ENCODE results near the gene IFITM5. TPM values are rescaled to one million over a fixed set of nuclear protein-coding genes. Genes with fewer than 3 reads are reported as not detected.
"Not testable (repeated sequence)": the region's sequence is repeated elsewhere in the genome, so short reads cannot be mapped to it uniquely, and the experiment has no call there.

The IFITM5 gene
- total RNA-seq, result not detected

DNA sequence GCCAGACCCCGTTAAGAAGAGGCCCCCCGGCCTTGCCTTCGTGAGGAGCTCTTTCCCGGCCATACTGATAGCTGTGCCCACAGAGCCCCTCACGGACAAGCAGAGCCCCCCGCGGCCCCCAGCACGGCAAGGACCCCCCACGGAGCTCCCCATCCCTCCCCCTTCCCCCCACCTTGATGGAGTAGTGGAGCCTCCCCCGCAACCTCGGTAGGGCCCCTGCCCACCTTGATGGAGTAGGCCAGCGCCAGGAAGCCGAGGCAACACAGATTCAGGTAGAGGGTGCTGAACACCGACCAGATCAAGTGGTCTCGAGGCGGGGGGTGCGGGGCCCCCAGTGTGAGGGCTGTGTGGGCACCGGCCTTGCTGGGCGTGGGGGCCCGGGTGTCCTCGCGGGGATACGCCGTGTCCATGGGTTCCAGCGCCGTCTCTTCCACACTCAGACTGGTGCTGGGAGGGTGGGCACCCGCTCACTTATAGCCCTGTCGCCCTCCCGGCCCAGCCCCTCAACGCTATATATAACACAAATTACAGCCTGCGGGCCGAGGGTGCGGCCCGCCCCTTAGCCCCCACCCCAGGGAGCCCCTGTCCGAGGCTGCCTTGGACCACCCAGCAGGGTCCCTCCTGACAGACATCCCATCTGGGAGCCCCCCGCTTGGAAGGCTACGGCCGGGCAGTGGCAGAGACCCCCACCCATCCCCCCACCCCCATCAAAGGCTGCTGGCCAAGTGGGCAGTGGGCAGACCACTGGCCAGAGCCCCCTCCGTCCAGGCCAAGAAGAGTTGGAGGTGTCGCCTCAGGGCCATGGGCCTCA is at the start of gene IFITM5:
TSS of gene IFITM5 (minus strand) at position 446 of the 811 bp plus-strand sequence. CDS start at position 410, 36 bp downstream.
- ATAC-seq, result no peak
- intact Hi-C loops (cut with DNase I), result loop anchor here (5.0 kb wide), 1 partner anchor 63 kb away; no protein-coding TSS in a partner anchor
- no peak for DNase-seq (ENCODE audit: low spot score)

DNA sequence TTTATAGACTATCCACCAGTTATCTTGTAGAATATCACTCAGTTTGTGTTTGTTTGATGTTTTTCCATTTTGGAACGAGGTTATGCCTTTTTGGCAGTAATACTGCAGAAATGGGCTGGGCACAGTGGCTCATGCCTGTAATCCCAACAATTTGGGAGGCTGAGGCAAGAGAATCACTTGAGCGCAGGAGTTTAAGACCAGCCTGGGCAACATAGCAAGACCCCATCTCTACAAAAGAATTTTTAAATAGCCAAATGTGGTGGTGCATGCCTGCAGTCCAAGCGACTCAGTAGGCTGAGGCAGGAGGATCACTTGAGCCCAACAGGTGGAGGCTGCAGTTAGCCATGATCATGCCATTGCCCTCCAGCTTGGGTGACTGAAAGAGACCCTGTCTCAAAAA is 47.2 kb upstream of the IFITM5 start:
- intact Hi-C loops (cut with DNase I), result no loop called here
- ATAC-seq (no peak), DNase-seq (ENCODE audit: low spot score) (peak; percentile 17)

DNA sequence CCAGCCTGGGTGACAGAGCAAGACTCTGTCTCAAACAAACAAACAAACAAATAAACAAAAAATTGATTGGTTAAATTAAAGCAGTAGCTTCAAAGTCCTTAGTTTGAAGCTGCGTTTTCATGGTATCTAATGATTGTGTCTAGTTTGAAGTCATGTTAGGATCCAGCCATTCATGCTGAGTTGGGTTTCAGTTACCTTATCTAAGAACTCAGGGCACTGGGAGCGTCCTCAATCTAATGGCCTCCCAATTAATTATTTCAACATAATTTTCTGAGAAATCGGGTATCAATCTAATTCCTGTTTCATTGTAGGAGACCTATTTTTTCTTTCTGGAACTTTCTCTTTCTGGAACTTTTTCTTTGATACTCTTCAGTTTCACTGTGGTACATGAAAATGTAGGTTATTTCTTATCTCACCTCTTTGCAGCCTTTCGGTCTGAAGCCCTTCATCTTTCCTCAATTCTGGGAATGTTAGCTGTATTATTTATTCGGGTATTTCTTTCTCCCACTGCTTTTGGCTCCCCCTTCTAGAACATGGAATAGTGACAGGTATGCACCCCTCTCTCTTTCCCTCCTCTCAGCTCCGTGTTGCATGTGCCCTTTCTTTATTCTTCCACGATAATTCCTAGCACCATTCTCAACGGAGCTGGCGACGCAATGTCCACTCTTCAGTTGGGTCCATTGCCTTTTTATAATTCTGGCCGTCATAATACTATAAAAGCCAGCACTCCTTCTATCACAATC is 45.7 kb upstream of the IFITM5 start:
- intact Hi-C loops (cut with DNase I), result no loop called here
- DNase-seq (ENCODE audit: low spot score), result peak; percentile 2
- no peak for ATAC-seq

DNA sequence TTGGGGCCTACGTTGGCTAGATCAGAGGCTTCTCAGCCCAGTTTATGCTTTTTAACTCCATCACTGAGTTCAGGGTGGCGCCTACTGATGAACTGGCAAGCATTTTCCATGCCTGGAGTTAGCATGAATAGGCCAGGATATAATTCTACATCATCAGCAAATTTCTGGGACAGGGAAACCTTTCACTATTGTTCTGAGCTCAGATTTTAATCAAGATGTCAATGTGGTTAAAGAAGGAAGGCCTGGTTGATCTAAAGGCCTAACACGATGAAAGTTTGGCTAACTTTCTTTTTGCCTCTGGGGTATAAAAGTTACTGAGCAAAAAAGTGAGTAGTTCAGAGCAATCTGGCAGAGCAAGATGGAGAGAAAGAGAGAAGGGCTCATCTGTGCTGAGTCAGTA is 43.0 kb upstream of the IFITM5 start:
- peak; percentile 38 for DNase-seq (ENCODE audit: low spot score)
- intact Hi-C loops (cut with DNase I), result no loop called here
- ATAC-seq, result peak; percentile 71

DNA sequence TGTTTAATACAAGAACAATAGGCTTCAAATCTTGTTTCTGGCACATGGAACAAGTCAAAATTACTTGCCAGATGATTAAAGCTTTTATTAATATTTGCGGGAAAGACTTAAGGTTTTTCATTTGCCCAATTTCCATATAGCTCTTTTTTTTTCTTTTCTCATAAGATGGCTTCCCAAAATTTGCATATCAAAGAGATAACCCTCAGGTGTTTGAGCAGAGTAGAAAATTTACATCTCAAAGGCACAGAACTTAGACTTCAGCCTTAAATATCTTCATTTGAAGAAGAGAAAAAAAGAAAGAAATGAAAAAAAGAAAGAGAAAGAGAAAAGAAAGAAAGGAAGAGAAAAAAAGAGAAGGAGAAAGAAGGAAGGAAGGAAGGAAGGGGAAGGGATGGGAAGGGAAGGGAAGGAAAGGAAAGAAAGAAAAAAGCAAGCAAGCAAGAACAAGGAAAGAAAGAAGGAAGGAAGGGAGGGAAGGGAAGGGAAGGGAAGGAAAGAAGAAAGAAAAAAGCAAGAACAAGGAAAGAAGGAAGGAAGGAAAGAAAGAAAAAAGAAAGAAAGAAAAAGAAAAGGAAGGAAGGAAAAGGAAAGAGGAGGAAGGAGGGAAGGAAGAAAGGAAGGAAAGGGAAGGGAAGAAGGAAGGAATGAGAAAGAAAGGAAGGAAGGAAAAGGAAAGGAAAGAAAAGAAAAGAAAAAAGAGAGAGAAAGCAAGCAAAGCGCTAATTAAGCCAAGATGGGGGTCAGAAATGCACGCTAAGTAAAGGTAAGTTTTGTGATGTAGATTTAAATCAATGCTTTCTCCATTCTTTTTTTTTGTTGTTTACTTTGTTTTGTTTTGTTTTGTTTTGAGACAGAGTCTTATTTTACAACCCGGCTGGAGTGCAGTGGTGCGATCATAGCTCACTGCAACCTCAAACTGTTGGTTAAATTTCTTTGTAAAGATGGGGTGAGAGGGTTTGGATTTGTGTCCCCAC is 41.5 kb upstream of the IFITM5 start:
- intact Hi-C loops (cut with DNase I), result no loop called here
- peak; percentile 3 for DNase-seq (ENCODE audit: low spot score)
- ATAC-seq, result no peak

DNA sequence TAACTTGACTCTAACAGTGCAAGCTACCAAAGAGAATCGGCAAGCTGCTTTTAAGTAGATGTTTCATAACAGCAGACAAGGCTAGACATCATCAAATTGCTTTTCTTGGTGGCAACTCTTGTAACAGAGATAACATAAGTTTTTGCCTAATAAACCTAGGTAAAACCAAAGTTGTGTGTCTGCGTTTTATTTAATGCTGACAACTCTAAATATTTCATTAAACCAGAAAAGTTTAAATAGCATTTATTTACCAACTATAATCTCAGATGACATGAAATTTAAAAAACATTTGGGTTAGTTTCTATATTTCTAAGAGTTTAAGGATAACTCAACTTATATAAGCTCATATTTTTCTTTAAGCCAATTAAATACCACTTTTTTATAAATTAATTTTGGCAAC is 40.6 kb upstream of the IFITM5 start:
- intact Hi-C loops (cut with DNase I), result no loop called here
- DNase-seq (ENCODE audit: low spot score) (no peak), ATAC-seq (no peak)

DNA sequence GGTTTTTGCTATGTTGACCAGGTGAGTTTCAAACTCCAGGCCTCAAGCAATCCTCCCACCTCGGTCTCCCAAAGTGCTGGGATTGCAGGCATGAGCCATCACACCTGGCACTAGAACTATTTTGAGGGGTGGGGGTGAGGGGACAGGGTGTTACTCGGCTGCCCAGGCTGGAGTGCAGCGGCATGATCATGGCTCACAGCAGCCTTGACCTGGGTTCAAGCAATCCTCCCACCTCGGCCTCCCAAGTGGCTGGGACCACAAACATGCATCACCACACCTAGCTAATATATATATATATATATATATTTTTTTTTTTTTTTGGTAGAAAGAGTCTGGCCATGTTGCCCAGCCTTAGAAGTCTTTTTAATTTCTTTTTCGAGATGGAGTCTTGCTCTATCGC is 38.4 kb upstream of the IFITM5 start:
- intact Hi-C loops (cut with DNase I), result no loop called here
- DNase-seq (ENCODE audit: low spot score), result peak; percentile 53
- ATAC-seq, result no peak

DNA sequence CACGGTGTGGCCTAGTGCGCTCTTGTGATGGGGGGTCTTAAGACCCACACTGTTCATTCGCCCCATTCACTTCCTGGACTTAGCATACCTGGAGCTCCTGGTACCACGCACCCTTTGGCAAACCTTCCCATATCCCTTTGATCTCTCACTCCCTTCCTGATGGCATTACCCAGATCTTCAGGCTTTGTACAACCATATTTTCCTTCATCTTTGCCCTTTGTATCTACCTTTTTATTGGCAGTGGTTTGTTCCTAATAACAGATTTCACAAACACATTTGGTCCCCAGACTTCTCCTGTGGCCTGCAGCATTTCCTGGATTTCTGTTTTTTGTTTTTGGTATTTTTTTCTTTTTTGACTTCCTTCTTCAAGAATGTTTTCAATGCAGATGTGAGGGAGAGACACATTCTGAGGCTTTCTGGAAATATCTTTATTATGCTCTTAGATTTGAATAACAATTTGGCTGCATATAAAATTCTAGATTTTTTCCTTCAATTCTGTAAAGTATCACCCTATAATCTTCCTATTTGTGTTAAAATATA is 37.4 kb upstream of the IFITM5 start:
- DNase-seq (ENCODE audit: low spot score), result peak; percentile 28
- intact Hi-C loops (cut with DNase I), result no loop called here
- ATAC-seq, result peak; percentile 19

DNA sequence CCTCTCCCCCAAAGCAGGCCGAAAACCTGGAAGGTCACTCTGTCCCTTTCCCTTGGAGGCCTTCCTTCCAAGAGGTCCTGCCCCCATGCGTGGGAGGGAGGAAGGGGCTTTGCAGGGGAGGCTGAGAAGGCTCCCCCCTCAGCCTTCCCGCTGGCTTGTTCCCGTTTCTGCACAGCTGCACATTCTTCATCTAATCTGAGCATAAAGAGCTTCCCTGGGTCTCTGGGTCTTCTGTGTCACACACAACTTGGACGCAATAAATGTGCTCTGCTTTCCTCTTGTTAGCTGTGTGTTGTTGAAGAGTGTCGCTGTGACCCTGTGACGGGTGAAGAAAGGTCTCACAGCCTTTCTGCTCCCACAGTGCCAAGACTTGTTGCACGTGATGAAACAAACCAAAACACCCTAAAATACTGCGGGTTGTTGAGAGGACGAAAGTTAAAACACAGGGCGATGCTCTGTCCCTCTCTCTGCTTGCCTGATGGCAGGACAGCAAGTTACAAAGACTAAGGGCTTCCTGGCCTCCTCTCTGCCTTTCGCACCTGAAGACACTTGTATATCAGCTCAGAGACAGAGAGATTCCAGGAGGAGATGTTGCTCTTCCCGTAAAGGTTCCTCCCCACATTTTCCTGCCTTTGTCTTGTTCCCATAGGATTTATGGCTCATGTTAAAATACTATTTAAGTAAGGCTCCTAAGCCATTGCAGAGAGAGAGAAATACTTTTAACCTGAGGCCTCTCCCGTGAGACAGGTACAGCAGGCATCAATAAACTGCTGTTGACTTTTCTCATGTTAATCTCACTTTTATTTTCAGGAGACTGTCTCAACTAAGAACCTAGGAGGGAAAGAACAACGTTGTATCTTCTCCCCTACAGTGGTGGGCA is 36.7 kb upstream of the IFITM5 start:
- DNase-seq (ENCODE audit: low spot score) (peak; percentile 78), ATAC-seq (peak; percentile 89)
- intact Hi-C loops (cut with DNase I), result no loop called here

DNA sequence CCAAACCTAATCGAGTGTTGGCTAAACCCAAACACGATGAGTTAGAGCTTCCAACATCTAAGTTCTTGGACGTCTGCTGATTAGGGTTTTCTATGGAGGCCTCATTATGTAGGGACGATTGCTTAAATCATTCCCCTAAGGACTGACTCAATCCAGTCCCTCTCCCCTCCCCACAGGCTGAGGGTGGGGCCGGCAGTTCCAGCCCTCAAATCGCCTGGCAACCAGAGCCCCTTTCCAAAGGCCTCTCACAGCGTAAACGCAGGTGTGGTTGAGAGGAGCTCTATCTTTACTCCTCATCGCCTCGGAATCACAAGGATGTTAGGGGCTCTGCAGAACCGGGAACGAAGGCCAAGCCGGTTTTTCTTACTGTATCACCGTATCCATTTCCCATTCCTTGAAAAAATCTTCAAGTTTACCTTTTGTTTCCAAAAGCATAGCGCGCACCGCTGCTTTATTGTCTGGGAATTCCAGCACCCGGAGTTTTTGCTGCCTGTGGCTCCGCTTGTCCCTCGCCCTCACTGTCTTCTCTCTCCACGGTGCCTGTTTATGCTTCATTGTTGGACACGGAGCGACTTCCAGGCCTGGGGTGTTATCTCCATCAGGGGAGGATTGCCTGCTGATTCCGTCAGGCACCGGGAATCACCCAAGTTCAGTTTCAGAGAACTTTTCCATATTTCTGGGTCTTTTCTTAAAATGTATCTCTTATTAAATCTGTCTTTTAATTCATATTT is 35.1 kb upstream of the IFITM5 start:
- no peak for ATAC-seq
- DNase-seq (ENCODE audit: low spot score), result peak; percentile 57
- intact Hi-C loops (cut with DNase I), result no loop called here

DNA sequence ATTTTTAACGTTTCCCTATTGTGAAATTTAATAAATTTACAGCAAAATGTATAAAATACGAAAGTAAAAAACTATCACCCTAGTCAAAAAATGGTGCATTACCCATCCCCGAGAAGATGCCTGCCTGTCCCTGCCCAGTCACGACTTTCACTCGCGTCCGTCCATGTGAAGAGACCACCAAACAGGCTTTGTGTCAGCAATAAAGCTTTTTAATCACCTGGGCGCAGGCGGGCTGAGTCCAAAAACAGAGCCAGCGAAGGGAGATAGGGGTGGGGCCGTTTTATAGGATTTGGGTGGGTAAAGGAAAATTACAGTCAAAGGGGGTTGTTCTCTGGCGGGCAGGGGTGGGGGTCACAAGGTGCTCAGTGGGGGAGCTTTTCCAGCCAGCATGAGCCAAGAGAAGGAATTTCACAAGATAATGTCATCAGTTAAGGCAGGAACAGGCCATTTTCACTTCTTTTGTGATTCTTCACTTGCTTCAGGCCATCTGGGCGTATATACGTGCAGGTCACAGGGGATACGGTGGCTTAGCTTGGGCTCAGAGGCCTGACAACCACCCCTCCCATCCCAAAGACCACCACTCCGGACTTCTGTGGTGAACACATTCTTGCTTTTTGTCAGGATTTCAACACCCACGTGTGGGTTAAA is 34.4 kb upstream of the IFITM5 start:
- intact Hi-C loops (cut with DNase I); ATAC-seq: not testable (repeated sequence)
- DNase-seq (ENCODE audit: low spot score), result peak; percentile 51

DNA sequence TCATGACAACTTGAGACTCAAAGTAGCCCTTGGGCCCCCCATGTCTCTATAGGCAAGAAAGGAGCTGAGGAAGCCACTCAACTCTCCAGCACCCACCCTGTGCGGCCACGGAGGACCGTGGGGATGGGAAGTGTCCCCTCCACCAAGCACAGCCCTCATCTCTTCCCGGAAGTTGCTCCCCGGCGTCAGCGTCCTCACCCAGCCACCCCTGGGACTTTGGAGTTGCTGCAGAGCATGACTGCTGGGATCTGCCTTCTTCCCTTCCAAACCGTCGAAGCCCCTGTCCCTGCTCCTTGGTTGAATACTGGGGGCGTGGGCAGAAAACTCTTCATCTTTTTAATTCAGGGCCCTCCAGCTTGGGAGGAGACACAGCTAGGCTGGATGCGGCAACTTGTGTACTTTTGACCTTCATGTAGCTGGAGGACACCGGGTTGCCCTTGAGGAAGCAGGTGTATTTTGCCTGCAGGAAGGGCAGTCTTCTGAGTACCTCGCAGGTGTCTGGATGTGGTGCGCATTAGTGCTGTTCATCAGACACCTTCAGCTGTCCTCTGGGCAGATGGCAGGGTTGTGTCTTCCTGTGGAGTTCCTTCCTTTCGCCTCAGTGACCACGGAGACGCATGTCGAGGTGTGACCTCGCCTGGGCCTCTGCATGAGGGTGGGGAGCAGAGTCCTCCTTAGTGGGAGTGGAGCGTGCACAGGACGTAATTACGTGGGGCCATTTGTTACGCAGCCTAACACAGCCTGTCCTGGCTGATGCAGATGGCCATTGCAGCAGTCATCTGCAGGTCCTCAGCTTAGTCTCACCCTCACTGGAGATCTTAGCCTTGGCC is 33.5 kb upstream of the IFITM5 start:
- ATAC-seq (no peak), DNase-seq (ENCODE audit: low spot score) (peak; percentile 54)
- intact Hi-C loops (cut with DNase I), result no loop called here

DNA sequence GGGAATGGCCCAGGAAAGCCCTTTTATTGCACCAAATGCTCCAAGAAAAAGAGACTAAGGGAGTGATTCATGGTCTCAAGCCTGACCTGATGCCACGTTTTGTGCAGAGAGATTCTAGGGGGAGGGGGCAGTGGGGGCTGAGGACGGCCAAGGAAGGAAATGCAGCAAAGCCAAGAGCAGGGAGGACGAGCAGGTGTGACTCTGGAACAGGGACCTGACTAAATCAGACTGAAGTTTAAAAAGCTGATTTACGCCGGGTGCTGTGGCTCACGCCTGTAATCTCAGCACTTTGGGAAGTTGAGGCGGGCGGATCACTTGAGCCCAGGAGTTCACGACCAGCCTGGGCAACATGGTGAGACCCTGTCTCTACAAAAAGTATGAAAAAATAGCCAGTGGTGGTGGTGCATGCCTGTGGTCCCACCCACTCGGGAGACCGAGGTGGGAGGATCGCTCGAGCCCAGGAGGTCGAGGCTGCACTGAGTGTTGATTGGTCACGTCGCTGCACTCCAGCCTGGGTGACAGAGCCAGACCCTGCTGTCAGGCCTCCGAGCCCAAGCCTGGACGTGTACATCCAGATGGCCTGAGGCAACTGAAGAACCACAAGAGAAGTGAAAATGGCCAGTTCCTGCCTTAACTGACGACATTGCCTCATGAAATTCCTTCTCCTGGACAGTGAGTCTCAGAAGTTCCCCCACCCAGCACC is 32.2 kb upstream of the IFITM5 start:
- ATAC-seq, result no peak
- DNase-seq (ENCODE audit: low spot score), result peak; percentile 53
- intact Hi-C loops (cut with DNase I), result no loop called here

DNA sequence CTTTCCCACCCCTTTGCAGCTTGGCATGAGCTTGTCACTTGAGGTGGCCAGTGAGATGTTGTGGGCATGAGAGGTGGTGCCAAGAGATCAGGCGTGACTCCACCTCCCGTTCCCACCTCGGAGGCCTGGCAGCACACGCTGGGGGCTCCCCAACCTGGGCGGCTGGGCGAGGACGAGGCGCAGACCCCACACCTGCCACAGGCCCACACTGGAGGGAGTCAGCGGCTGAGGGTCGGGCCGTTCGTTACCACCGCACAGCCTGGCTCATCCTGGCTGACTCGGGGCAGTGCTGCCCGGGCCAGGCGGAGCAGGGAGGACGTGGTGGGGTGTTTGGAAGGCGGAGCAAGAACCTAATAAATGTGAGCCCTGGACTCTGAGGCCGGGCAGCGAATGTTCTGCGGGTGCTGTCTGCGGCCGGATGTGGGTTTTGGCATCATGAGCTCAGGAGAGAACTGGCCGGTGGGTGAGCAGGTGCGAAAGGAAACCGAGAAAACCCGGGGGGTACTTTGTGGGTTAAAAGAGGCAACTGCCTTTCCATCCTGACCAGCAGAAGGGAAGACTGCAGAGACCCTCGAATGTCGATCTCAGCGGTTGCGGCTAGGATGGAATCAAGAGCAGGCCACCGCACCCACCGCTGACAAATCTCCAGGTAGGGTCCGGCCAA is 31.5 kb upstream of the IFITM5 start:
- DNase-seq (ENCODE audit: low spot score), result peak; percentile 58
- intact Hi-C loops (cut with DNase I), result no loop called here

DNA sequence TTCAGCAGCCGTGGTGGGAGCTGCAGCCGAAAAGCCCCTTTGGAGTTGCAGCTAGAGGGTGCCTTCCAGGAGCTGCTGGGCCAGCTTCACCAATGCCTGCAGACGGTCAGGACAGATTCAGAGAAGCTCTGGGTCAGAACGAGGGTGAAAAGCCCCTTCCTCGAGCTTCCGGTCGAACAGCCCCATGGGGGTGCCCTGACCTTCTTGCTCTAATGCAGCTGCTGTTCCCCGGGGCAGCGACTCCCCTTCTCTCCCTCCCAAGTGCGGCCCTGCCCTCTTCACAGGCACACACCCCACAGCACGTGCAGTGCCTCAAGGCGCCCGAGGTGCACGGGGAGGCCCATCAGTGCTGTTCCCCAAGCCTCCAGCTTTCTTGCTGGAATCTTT is 31.0 kb upstream of the IFITM5 start:
- DNase-seq (ENCODE audit: low spot score), result peak; percentile 51
- intact Hi-C loops (cut with DNase I), result no loop called here
- no peak for ATAC-seq

More for the DNA sequence above, 31.5 kb upstream of the IFITM5 start:
- ATAC-seq, result no peak

Data from sciatic nerve (tissue), 2 donors.